ENCODE results near the gene TEDDM1. TPM values are rescaled to one million over a fixed set of nuclear protein-coding genes. Genes with fewer than 3 reads are reported as not detected.
"Not testable (repeated sequence)": the region's sequence is repeated elsewhere in the genome, so short reads cannot be mapped to it uniquely, and the experiment has no call there.

Gene TEDDM1
- total RNA-seq, 1 donor from 2014 or later = not detected

- no peak for DNase-seq (ENCODE audit: low spot score)
These were observed 20.3 kb downstream of the TEDDM1 start for GRCh38 chr1:182380199-182380598.

GRCh38 chr1:182379781-182380180 is 20.7 kb downstream of the TEDDM1 start:
- not testable (repeated sequence) for DNase-seq (ENCODE audit: low spot score)

- DNase-seq (ENCODE audit: low spot score) = no peak
These were observed 23.4 kb downstream of the TEDDM1 start for GRCh38 chr1:182376936-182377574.

- DNase-seq (ENCODE audit: low spot score) = no peak
These were observed 26.2 kb downstream of the TEDDM1 start for GRCh38 chr1:182374101-182374834.

- DNase-seq (ENCODE audit: low spot score) = no peak
These were observed 29.9 kb downstream of the TEDDM1 start for GRCh38 chr1:182370532-182370931.

GRCh38 chr1:182368903-182369302 is 31.6 kb downstream of the TEDDM1 start:
- DNase-seq (ENCODE audit: low spot score) = no peak

GRCh38 chr1:182368358-182368757 is 32.1 kb downstream of the TEDDM1 start:
- no peak for DNase-seq (ENCODE audit: low spot score)

GRCh38 chr1:182367926-182368325 is 32.5 kb downstream of the TEDDM1 start:
- no peak for DNase-seq (ENCODE audit: low spot score)

GRCh38 chr1:182366596-182366995 is 33.9 kb downstream of the TEDDM1 start:
- DNase-seq (ENCODE audit: low spot score) = no peak

- DNase-seq (ENCODE audit: low spot score) = no peak
These were observed 40.8 kb downstream of the TEDDM1 start for GRCh38 chr1:182359645-182360044.

- no peak for DNase-seq (ENCODE audit: low spot score)
These were observed 42.6 kb downstream of the TEDDM1 start for GRCh38 chr1:182357913-182358312.

- no peak for DNase-seq (ENCODE audit: low spot score)
These were observed 43.3 kb downstream of the TEDDM1 start for GRCh38 chr1:182357171-182357570.

- DNase-seq (ENCODE audit: low spot score) = no peak
These were observed 44.8 kb downstream of the TEDDM1 start for GRCh38 chr1:182355723-182356098.

GRCh38 chr1:182351790-182352364 is 48.6 kb downstream of the TEDDM1 start:
- DNase-seq (ENCODE audit: low spot score) = no peak

- DNase-seq (ENCODE audit: low spot score) = peak; percentile 37
These were observed 49.6 kb downstream of the TEDDM1 start for GRCh38 chr1:182350839-182351238.

GRCh38 chr1:182348961-182349747 is 51.3 kb downstream of the TEDDM1 start:
- peak; percentile 44 for DNase-seq (ENCODE audit: low spot score)

Other genes starting within 250 kb of the TEDDM1 start
- 356 TPM for gene GLUL, start 8.9 kb downstream of the TEDDM1 start, total RNA-seq
- gene RGSL1, start 49.5 kb upstream of the TEDDM1 start, total RNA-seq = not detected
- 16.7 TPM for gene RNASEL, start 188.6 kb upstream of the TEDDM1 start, total RNA-seq
- gene RGS16, start 203.7 kb upstream of the TEDDM1 start, total RNA-seq = 5.8 TPM